H1 (cell line): ENCODE data around the gene GRID2.

Experiments
- JUN ChIP-seq: IDR thresholded peaks from 2 replicates; pipeline ENCODE4 v1.6.1; 2011; ENCODE audit warnings: low read depth, mild to moderate bottlenecking, improper control_type of control experiment, low read length
- JUND ChIP-seq: IDR thresholded peaks from 2 replicates; pipeline ENCODE4 v1.6.1; 2011; ENCODE audit warnings: mild to moderate bottlenecking, improper control_type of control experiment, low read length
- KDM5A ChIP-seq: fragments of 200-600 bp; IDR thresholded peaks from 2 replicates; pipeline ENCODE4 v1.7.1; 2012; ENCODE audit warnings: mild to moderate bottlenecking, low read length, inconsistent platforms, mixed read lengths
- MAFK ChIP-seq: IDR thresholded peaks from 2 replicates; pipeline ENCODE4 v1.6.1; 2012; ENCODE audit warnings: low read depth, mild to moderate bottlenecking, improper control_type of control experiment, low read length
- POLR2AphosphoS5 ChIP-seq: IDR thresholded peaks from 2 replicates; pipeline ENCODE4 v1.6.1; 2011; ENCODE audit warnings: low read depth, low read length
- TAF1 ChIP-seq: IDR thresholded peaks from 2 replicates; pipeline ENCODE4 v1.6.1; 2011; ENCODE audit warnings: mild to moderate bottlenecking, low read depth, low read length
- YY1 ChIP-seq: IDR thresholded peaks from 2 replicates; pipeline ENCODE4 v1.6.1; 2011; ENCODE audit warnings: low read depth, mild to moderate bottlenecking, low read length
- TF ChIP-seq, protein P1 (sequence below): IDR thresholded peaks from 2 replicates; pipeline ENCODE4 v1.6.1; 2011; ENCODE audit warnings: low read length, improper control_type of control experiment
- TF ChIP-seq, protein P2 (sequence below), 3 experiments: IDR thresholded peaks; 1 replicate in 2 of 3; 2 replicates in 1 of 3; pipeline versions ENCODE4 v1.5.1 to v1.6.1; 2011; ENCODE audit warnings: low read length in 3 of 3, mild to moderate bottlenecking in 3 of 3, inconsistent platforms in 2 of 3, low read depth in 1 of 3, moderate library complexity in 1 of 3; ENCODE audit not compliant: insufficient read depth in 1 of 3; ENCODE audit errors: control extremely low read depth in 1 of 3

- TF ChIP-seq, protein P1, sequence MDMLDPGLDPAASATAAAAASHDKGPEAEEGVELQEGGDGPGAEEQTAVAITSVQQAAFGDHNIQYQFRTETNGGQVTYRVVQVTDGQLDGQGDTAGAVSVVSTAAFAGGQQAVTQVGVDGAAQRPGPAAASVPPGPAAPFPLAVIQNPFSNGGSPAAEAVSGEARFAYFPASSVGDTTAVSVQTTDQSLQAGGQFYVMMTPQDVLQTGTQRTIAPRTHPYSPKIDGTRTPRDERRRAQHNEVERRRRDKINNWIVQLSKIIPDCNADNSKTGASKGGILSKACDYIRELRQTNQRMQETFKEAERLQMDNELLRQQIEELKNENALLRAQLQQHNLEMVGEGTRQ, result no peak
- TF ChIP-seq KDM5A (no peak), POLR2AphosphoS5 (no peak), YY1 (no peak), TAF1 (no peak), JUND (no peak), JUN (no peak), MAFK (no peak)
- TF ChIP-seq, protein P2, sequence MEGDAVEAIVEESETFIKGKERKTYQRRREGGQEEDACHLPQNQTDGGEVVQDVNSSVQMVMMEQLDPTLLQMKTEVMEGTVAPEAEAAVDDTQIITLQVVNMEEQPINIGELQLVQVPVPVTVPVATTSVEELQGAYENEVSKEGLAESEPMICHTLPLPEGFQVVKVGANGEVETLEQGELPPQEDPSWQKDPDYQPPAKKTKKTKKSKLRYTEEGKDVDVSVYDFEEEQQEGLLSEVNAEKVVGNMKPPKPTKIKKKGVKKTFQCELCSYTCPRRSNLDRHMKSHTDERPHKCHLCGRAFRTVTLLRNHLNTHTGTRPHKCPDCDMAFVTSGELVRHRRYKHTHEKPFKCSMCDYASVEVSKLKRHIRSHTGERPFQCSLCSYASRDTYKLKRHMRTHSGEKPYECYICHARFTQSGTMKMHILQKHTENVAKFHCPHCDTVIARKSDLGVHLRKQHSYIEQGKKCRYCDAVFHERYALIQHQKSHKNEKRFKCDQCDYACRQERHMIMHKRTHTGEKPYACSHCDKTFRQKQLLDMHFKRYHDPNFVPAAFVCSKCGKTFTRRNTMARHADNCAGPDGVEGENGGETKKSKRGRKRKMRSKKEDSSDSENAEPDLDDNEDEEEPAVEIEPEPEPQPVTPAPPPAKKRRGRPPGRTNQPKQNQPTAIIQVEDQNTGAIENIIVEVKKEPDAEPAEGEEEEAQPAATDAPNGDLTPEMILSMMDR (IDR thresholded peaks at IDR 0.05; ENCODE audit: control extremely low read depth in 1 of 3, insufficient read depth in 1 of 3, low read depth in 1 of 3, low read length in 3 of 3), result peak in 2 of 3 experiments; percentile 83 to 84; a peak in 3 of 4 replicates
Observed at GRCh38 chr4:93791570-93792195, 1487.9 kb downstream of the GRID2 start.
